Uterus (tissue), 2 donors: ENCODE measurements around the gene WDR5.

ENCODE experiments used
- POLR2A ChIP-seq, 2 donors: fragments of 450-650 bp; IDR thresholded peaks; one replicate each; pipeline ENCODE4 v1.6.1; 2016; ENCODE audit warnings: antibody characterized with exemption in 2 of 2, mild to moderate bottlenecking in 1 of 2, moderate library complexity in 1 of 2
- TF ChIP-seq, protein P1 (sequence below), 4 experiments: fragments of 200-600 bp in 2 of 4; fragments of 450-650 bp in 2 of 4; sonication (generic) in 2 of 4; IDR thresholded peaks; one replicate each; pipeline ENCODE4 v1.5.1; 2016 to 2019; ENCODE audit warnings: antibody characterized with exemption in 4 of 4, mild to moderate bottlenecking in 2 of 4, moderate library complexity in 1 of 4

DNA sequence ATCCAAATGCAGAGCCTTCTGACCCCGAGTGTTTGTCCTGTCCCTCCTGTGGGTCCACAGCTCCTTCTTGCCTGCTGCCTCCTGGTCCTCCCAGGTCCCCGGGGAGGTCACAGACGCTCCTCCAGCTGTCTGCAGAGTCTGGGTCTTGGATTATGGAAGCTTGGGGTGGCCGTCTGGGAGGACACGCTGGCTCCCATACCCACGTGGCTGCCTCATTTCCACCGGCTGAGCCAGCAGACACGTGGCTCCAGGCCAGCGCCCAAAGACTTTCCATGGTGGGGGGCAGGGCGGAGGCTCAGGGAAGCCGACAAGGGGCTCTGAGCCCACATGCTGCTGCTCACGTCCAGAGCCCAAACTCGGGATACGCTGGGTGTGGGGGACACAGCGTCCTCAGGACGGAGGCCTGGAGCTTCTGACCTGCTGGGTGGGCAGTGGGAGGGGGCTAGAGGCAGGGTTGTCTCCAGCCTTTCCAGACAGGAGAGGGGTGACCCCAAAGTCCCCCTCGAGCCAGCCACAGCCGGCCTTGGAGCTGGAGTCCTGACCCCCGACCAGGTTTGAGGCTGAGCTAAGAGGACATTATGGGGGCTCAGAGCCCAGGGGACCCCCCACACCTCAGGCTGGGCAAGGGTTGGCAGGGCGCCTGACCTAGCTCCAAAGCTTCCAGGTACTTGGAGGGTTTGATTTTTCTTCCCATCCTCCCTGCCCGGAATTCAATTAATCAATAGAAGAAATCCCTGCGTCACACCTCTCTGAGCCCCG lies 52.7 kb downstream of the WDR5 start:
- TF ChIP-seq, protein P1, sequence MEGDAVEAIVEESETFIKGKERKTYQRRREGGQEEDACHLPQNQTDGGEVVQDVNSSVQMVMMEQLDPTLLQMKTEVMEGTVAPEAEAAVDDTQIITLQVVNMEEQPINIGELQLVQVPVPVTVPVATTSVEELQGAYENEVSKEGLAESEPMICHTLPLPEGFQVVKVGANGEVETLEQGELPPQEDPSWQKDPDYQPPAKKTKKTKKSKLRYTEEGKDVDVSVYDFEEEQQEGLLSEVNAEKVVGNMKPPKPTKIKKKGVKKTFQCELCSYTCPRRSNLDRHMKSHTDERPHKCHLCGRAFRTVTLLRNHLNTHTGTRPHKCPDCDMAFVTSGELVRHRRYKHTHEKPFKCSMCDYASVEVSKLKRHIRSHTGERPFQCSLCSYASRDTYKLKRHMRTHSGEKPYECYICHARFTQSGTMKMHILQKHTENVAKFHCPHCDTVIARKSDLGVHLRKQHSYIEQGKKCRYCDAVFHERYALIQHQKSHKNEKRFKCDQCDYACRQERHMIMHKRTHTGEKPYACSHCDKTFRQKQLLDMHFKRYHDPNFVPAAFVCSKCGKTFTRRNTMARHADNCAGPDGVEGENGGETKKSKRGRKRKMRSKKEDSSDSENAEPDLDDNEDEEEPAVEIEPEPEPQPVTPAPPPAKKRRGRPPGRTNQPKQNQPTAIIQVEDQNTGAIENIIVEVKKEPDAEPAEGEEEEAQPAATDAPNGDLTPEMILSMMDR (IDR thresholded peaks at IDR 0.05): no peak
- TF ChIP-seq POLR2A (IDR thresholded peaks at IDR 0.05): no peak
